C4-2B (cell line): Measurements from ENCODE around the gene TTBK2.

ENCODE experiments used
- ZFX ChIP-seq: fragments of 450-650 bp; IDR thresholded peaks from 2 replicates; pipeline ENCODE4 v1.6.1; 2017
- TF ChIP-seq, protein P1 (sequence below): fragments of 450-650 bp; conservative IDR thresholded peaks from 2 replicates; pipeline ENCODE4 v1.5.1; 2017; ENCODE audit warnings: mild to moderate bottlenecking

DNA sequence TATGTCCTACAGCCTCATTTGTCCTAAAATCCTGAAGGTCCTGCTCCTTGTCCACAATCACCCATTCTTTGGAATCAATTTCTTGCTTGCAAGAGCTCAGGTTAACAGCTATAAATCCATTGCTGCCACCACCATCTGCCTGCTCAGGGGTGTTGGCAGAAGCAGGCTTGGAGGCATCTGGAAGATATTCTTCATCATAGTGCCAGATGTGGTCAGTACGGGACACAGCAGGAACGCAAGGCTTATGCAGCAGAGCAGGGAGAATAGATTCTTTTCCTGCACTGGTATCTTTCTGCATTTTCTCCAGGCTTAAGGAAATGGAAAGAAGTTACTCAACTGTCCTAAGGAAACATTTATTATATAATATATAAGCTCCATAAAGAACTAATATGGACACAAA is 145.2 kb downstream of the TTBK2 start:
- TF ChIP-seq, protein P1, sequence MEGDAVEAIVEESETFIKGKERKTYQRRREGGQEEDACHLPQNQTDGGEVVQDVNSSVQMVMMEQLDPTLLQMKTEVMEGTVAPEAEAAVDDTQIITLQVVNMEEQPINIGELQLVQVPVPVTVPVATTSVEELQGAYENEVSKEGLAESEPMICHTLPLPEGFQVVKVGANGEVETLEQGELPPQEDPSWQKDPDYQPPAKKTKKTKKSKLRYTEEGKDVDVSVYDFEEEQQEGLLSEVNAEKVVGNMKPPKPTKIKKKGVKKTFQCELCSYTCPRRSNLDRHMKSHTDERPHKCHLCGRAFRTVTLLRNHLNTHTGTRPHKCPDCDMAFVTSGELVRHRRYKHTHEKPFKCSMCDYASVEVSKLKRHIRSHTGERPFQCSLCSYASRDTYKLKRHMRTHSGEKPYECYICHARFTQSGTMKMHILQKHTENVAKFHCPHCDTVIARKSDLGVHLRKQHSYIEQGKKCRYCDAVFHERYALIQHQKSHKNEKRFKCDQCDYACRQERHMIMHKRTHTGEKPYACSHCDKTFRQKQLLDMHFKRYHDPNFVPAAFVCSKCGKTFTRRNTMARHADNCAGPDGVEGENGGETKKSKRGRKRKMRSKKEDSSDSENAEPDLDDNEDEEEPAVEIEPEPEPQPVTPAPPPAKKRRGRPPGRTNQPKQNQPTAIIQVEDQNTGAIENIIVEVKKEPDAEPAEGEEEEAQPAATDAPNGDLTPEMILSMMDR = no peak
- no peak for TF ChIP-seq ZFX
